GM18508 (cell line): ENCODE results near the gene CUBN.

Source experiments
- ATAC-seq: cut with Tn5 transposase; IDR thresholded peaks from one replicate; pipeline ENCODE4 v1.9.1; 2021; ENCODE audit warnings: moderate number of reproducible peaks; ENCODE audit not compliant: insufficient read depth, unreplicated experiment

CUBN gene

GRCh38 chr10:17075533-17076359 is 53.9 kb downstream of the CUBN start:
- ATAC-seq: no peak

DNA sequence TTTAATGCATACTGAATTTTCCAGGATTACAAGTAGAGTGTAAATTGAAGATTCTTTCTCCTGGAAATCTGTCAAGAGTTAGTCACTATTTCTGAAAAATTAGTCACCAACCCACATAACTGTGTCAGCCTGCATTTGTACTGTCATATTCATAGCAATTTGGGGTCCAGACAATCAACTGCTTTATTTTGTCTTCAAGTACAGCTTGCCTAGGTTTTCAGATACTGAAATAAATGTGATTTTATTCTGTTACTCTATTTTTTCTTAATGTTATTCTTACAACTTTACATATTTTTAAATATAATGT is 55.1 kb downstream of the CUBN start:
- ATAC-seq: no peak

DNA sequence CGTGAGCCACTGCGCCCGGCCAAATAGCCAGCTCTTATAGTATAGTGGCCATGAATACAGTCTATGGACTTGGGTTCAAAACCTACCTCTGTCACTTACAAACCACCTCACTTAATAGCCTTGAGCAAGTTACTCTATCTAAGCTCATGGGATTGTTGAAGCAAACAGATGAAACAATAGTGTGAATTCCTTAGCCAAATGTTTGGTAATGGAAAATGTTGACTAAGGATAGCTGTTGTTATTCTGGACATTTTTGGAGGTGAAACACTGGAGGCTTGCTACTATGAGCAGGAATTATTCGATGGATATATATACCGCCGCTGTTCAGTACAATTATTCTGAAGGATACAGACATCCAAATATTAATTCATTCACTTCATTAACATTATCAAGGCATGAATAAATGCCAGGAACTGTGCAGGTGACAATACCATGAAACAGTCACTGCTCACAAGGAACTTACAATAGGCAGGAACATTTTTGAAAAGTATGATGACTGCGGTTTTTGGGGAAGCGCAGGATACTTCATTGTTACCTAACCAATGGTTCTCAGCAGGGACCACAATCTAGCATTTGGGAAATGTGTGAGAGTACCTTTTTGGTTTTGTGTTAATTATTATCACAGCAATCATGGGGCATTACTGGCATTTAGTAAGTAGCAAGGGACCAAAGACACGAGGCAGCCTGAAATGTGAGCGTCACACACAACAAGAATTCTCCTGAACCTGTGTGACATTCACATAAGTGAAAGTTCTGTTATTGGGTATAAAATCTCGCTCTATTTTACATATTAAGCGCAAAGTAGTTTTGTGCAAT is 55.7 kb downstream of the CUBN start:
- no peak for ATAC-seq

GRCh38 chr10:17068953-17069352 is 60.7 kb downstream of the CUBN start:
- ATAC-seq: no peak

GRCh38 chr10:17067376-17068264 is 62.0 kb downstream of the CUBN start:
- no peak for ATAC-seq

DNA sequence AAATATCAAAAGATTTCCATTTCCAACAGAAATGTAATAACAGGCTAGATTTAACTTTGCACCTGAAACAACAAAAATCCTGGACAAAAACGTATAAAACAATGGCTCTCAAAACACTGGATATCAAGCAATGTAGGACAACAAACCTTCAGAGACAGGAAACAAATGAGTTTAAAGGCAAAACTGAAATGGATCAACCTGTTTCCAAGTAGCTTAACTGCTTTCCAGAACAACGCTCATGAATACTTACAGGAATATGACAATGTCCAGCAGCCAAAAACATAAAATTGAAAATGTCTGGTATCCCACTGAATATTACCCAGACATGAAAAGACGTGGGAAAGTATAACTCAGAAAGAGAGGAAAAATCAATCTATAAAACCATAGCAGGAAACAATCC is 62.8 kb downstream of the CUBN start:
- no peak for ATAC-seq

DNA sequence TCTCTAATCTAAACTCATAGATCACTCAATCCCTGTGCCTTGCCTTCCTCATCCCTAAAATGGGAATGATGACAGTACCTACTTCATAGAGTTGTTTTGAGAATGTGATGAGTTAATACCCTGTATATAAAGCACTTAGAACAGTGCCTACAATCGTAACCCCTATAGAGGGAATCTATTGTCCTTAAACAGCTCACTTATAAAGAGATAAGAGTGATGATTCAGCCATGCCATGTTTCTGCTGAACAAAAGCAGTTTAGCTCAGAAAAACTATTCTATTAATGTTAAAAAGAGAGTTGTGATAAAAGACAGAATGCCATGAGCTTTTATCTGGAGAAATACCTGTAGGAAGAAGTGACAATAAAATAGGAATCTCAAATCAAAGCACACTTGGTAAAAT is 63.6 kb downstream of the CUBN start:
- ATAC-seq: no peak

DNA sequence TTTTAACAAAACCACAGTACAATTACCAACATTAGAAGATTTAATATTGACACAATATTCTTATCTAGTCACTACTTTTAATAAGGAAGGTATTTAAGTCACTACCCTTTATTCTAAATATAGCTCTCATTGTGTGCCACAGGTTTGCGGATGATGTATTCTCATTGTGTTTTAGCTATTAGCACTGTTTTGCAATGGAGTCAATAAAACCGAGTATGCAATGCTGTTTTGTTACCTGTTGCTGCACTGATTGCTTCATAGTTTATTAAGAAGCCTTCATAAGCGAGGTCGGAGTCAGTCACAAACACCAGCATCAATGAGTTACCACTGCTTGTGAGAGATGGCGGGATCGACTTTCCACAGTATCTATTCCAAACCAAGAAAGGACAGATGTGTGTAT is 64.3 kb downstream of the CUBN start:
- no peak for ATAC-seq

GRCh38 chr10:17064435-17064834 is 65.2 kb downstream of the CUBN start:
- ATAC-seq: no peak

DNA sequence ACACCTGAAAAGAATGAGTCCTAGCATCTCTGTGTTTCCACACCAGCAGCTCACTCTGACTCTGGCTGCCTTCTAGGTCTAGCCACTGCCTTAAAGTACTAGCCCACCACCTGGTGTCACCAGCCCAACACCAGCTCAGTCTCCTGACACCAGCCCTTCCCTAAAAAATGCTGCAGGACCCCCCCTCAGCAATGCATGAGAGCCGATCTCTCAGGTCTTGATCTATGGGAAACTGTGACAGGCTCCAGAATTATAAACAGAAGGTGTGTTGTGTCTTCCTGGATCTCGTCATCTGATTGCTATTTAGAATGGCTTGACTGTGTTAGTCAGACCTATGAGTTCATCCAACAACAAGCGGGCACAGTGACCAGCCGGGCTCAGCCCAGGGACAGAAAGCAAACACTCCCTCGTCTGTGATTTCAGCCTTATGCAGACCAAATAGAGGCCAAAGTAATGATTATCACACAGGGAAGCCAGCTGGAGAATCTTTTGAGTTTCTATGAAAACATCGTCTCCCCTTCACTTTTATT is 66.6 kb downstream of the CUBN start:
- ATAC-seq: no peak

GRCh38 chr10:17062493-17062892 is 67.1 kb downstream of the CUBN start:
- no peak for ATAC-seq

DNA sequence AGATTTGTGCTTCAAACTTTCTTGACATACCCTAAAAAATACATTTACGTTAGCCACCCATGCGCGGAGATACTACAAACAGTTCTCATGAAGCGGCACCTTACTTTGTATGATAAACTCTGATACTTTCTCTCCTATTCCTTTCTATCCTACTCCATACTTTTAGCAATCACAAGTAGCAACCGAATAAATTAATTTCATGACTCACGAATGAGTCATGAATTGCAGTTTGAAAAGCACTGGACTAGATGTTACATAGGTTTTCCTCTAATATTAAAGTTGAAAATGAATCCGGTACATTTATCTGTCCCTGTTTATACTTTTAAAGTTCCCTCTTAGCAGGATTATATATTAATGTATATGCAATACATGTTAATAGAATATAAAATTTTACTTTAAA is 67.6 kb downstream of the CUBN start:
- ATAC-seq: no peak

- ATAC-seq: no peak
Observed at GRCh38 chr10:17061418-17061817, 68.2 kb downstream of the CUBN start.

DNA sequence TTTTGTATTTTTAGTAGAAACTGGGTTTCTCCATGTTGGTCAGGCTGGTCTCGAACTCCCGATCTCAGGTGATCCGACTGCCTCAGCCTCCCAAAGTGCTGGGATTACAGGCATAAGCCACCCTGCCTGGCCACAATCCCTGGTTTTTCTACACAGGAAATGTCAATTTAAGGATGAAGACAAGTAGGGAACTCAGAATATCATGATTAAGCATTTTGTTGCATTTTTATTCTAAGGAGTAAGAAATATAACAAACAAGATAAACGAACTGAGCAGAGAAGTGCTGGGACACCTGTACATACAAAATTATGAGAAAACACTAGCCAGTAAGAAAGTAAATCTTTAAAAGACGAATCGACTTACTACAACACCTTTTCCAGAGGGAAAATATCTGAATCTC is 69.3 kb downstream of the CUBN start:
- no peak for ATAC-seq

- no peak for ATAC-seq
Observed at GRCh38 chr10:17059197-17059688, 70.4 kb downstream of the CUBN start.

- ATAC-seq: no peak
Observed at GRCh38 chr10:17058093-17058492, 71.5 kb downstream of the CUBN start.

DNA sequence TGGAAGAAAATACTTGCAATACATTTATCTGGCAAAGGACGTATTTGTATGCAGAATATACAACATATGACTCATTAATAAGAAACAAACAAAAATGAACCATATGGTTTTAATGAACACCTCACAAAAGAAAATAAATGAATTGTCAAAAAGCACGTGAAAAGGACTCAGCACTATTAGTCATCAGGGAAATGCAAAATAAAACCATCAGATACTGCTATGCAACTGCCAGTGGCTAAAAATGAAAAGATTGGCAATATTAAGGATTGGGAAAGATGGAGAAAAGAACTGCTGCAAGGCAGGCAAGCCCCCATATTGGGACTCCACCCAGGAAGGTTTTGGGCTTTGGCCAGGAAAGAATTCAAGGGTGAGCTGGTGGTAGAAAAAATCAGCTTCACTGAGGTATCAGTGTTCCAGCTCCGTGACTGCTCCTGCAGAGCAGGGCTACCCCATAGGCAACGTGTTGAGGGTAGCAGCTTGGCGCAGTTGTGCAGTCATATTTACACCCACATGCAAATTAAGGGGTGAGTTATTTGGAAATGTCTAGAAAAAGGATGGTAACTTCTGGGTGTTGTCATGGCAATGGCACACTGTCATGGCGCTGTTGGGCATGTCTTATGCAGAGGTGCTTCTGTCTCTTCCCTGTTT is 72.7 kb downstream of the CUBN start:
- no peak for ATAC-seq

DNA sequence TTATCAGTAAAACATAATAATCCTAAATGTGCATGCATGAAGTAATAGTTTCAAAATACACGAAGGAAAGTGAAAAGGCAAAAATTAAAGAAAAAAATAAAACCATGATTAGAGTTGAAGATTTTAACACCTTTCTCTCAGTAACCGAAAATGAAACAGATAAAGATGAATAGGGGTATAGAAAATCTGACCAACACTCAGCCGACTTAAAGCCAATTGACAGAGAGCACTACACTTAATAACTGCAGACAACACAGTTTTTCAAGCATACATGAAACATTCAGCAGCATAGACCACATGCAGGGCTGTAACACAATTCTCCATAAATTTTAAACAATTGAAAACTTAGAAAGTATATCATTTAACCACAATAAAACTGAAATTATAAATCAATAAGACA is 76.1 kb downstream of the CUBN start:
- ATAC-seq: no peak

DNA sequence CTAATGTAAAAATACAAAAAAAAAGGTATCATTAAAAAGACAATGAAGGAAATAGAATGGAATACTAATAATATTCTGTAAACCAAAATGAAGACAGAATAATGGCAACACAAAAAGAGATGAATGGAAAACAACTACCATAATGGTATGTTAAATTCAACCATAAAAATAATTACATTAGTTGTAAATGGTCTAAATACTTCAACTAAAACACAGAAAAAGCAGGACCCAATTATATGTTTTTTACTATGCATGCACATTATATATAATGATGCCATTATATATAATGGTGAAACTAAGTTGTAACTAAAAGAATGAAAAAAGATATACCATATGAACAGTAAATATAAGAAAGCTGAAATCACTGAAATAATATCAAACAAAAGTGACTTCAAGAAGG is 76.5 kb downstream of the CUBN start:
- ATAC-seq: no peak

DNA sequence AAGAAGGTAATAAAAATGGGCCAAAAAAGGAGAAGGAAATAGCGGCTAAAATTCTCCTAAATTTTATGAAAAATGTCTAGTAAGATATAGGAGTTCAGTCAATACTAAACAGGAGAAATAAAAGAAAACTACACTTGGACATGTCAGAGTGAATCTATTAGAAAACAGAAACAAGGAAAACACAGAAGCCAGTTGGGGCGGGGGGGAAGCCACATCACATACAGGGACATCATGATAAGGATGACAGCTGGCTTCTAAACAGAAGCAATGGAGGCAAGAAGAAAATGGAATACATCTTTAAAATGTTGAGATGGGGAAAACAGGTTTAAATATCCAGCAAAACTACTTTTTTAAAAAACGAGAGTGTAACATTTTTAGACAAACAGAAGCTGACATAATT is 77.8 kb downstream of the CUBN start:
- ATAC-seq: no peak
